IMR-90 (cell line): ENCODE results near the gene RALGAPB.

Source experiments
- CEBPB ChIP-seq: IDR thresholded peaks from 2 replicates; pipeline ENCODE4 v1.6.1; 2012; ENCODE audit warnings: low read depth, low read length, improper control_type of control experiment
- CHD1 ChIP-seq: IDR thresholded peaks from 2 replicates; pipeline ENCODE4 v1.6.1; 2012; ENCODE audit warnings: low read depth, low read length, improper control_type of control experiment
- MAFK ChIP-seq: IDR thresholded peaks from 2 replicates; pipeline ENCODE4 v1.6.1; 2012; ENCODE audit warnings: low read depth, low read length, improper control_type of control experiment
- MXI1 ChIP-seq: IDR thresholded peaks from 2 replicates; pipeline ENCODE4 v1.6.1; 2012; ENCODE audit warnings: low read depth, mild to moderate bottlenecking, low read length, moderate library complexity, borderline replicate concordance
- NFE2L2 ChIP-seq: fragments of 150-350 bp; IDR thresholded peaks from 2 replicates; pipeline ENCODE4 v1.6.1; 2016; ENCODE audit warnings: low read depth, mild to moderate bottlenecking, low read length
- POLR2A ChIP-seq: IDR thresholded peaks from 2 replicates; pipeline ENCODE4 v1.6.1; 2012; ENCODE audit warnings: mild to moderate bottlenecking, low read depth, low read length
- RAD21 ChIP-seq: IDR thresholded peaks from 2 replicates; pipeline ENCODE4 v1.6.1; 2012; ENCODE audit warnings: low read length, improper control_type of control experiment
- SMC3 ChIP-seq: fragments of 150-350 bp; IDR thresholded peaks from 2 replicates; pipeline ENCODE4 v1.6.1; 2016; ENCODE audit warnings: low read depth, mild to moderate bottlenecking, antibody characterized with exemption, low read length, moderate library complexity
- TF ChIP-seq, protein P1 (sequence below): fragments of 150-350 bp; IDR thresholded peaks from 2 replicates; pipeline ENCODE4 v1.6.1; 2016; ENCODE audit warnings: low read depth, mild to moderate bottlenecking, low read length, moderate library complexity, borderline replicate concordance
- TF ChIP-seq, protein P2 (sequence below): conservative IDR thresholded peaks from 2 replicates; pipeline ENCODE4 v1.5.1; 2012; ENCODE audit warnings: mild to moderate bottlenecking, low read depth, low read length, improper control_type of control experiment

DNA sequence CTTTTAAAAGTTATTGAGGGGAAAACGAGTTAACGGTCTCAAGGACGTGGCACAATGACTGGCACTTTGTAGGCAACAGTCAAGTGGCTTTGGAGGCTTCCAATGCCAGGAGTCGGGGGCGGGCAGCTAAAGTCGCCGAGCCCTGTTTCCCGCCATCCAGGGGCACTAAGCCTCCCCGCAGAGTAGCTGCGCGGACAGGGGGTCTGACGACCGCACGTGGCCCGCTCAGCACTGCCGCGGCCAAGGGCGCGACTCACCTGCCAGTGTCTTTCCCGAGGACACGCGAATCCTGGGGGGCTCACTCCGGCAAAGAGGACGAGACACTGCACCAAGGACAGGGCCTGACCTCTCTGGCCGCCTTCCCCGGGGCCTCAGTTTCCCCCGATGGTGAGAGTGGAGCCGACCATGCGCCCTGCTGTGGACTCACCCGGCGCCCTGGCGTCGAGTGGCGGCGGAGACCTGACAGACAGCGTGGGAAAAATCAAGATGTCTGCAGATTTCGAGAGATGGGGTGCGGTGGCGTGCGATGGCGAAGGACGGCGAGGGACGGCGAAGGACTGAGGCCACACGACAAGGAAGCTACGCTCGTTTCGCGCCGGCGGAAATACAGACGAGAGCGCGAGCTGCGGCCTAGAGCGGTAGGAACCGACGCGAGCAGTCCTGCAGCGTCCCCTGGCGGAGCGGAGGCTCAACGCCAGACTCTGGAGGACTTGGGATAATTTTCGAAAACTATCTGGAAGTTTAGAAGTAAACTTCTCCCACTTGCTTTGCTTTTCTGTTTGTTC, 37.7 kb upstream of the RALGAPB start, which contains the start of gene SNHG17:
- TF ChIP-seq, protein P1, sequence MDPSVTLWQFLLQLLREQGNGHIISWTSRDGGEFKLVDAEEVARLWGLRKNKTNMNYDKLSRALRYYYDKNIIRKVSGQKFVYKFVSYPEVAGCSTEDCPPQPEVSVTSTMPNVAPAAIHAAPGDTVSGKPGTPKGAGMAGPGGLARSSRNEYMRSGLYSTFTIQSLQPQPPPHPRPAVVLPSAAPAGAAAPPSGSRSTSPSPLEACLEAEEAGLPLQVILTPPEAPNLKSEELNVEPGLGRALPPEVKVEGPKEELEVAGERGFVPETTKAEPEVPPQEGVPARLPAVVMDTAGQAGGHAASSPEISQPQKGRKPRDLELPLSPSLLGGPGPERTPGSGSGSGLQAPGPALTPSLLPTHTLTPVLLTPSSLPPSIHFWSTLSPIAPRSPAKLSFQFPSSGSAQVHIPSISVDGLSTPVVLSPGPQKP, result no peak
- TF ChIP-seq, protein P2, sequence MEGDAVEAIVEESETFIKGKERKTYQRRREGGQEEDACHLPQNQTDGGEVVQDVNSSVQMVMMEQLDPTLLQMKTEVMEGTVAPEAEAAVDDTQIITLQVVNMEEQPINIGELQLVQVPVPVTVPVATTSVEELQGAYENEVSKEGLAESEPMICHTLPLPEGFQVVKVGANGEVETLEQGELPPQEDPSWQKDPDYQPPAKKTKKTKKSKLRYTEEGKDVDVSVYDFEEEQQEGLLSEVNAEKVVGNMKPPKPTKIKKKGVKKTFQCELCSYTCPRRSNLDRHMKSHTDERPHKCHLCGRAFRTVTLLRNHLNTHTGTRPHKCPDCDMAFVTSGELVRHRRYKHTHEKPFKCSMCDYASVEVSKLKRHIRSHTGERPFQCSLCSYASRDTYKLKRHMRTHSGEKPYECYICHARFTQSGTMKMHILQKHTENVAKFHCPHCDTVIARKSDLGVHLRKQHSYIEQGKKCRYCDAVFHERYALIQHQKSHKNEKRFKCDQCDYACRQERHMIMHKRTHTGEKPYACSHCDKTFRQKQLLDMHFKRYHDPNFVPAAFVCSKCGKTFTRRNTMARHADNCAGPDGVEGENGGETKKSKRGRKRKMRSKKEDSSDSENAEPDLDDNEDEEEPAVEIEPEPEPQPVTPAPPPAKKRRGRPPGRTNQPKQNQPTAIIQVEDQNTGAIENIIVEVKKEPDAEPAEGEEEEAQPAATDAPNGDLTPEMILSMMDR, result peak; percentile 99
- TF ChIP-seq CEBPB (no peak), MXI1 (peak; percentile 95; the same call in 1 of the 2 replicates), CHD1 (no peak), RAD21 (peak; percentile 38), MAFK (no peak), POLR2A (peak; percentile 96), NFE2L2 (no peak), SMC3 (peak; percentile 41; the same call in 1 of the 2 replicates)
